CD4-positive, alpha-beta memory T cell (primary cell): ENCODE results near the gene DPF3. TPM values are rescaled to one million over a fixed set of nuclear protein-coding genes. Genes with fewer than 3 reads are reported as not detected.

Source experiments
- CTCF ChIA-PET: fragments of 350-600 bp; sonication (Branson Sonifier 250); formaldehyde crosslinking; loops from one replicate; lab custom pipeline; 2021; ENCODE audit warnings: inconsistent platforms; ENCODE audit not compliant: partially characterized antibody; lab: Charles Lee
- POLR2A ChIA-PET: fragments of 350-600 bp; sonication (Branson Sonifier 250); formaldehyde crosslinking; loops from one replicate; lab custom pipeline; 2021; ENCODE audit not compliant: partially characterized antibody; lab: Charles Lee
- DNase-seq, 5 donors: peaks; one replicate each; pipeline versions ENCODE4 v3.0.0 to v3.0.0-alpha.2; 2020 to 2022; ENCODE audit warnings: mixed read lengths in 1 of 5
- H3K27ac ChIP-seq: one replicate; pipeline ENCODE4 v1.7.0; 2013; ENCODE audit warnings: low read depth, low read length
- H3K27me3 ChIP-seq: 2 replicates; pipeline ENCODE4 v1.7.0; 2013; ENCODE audit warnings: mild to moderate bottlenecking, low read length, moderate library complexity; ENCODE audit not compliant: insufficient read depth
- H3K36me3 ChIP-seq: 2 replicates; pipeline ENCODE4 v1.7.0; 2013; ENCODE audit warnings: mild to moderate bottlenecking, low read length, moderate library complexity; ENCODE audit not compliant: insufficient read depth
- H3K4me1 ChIP-seq: 2 replicates; pipeline ENCODE4 v1.7.0; 2013; ENCODE audit warnings: mild to moderate bottlenecking, low read length, moderate library complexity; ENCODE audit not compliant: insufficient read depth
- H3K4me3 ChIP-seq, 2 donors: one replicate each; pipeline ENCODE4 v1.7.0; 2013; ENCODE audit warnings: low read length in 2 of 2, mild to moderate bottlenecking in 1 of 2
- H3K9me3 ChIP-seq, 2 donors: one replicate each; pipeline ENCODE4 v1.7.0; 2013; ENCODE audit warnings: low read length in 2 of 2, control low read depth in 1 of 2; ENCODE audit not compliant: control insufficient read depth in 1 of 2
- H3K27ac Mint-ChIP-seq, 7 donors: one replicate each; pipeline ENCODE4 v1.8.0; 2020 to 2021; ENCODE audit warnings: mixed read lengths in 7 of 7, mild to moderate bottlenecking in 6 of 7, inconsistent platforms in 3 of 7, moderate library complexity in 3 of 7
- H3K27me3 Mint-ChIP-seq, 2 donors: one replicate each; pipeline ENCODE4 v1.8.0; 2020 to 2021; ENCODE audit warnings: mixed read lengths in 2 of 2
- H3K36me3 Mint-ChIP-seq, 2 donors: one replicate each; pipeline ENCODE4 v1.8.0; 2020 to 2021; ENCODE audit warnings: mixed read lengths in 2 of 2, inconsistent platforms in 1 of 2, mild to moderate bottlenecking in 1 of 2
- H3K4me1 Mint-ChIP-seq, 4 donors: one replicate each; pipeline ENCODE4 v1.8.0; 2020 to 2021; ENCODE audit warnings: mixed read lengths in 4 of 4, mild to moderate bottlenecking in 1 of 4
- H3K4me3 Mint-ChIP-seq, 8 donors: one replicate each; pipeline ENCODE4 v1.8.0; 2020 to 2021; ENCODE audit warnings: mixed read lengths in 8 of 8, mild to moderate bottlenecking in 7 of 8, moderate library complexity in 6 of 8, inconsistent platforms in 3 of 8
- H3K9me3 Mint-ChIP-seq, 8 donors: one replicate each; pipeline ENCODE4 v1.8.0; 2020 to 2021; ENCODE audit warnings: mixed read lengths in 8 of 8, mild to moderate bottlenecking in 5 of 8, inconsistent platforms in 3 of 8, moderate library complexity in 1 of 8
- intact Hi-C: fragments of 100-400 bp; cut with micrococcal nuclease; formaldehyde crosslinking; loops from one replicate; pipeline ENCODE4 v1.15.1; 2023
- polyA plus RNA-seq, 2 donors: library from polyadenylated mRNA; unstranded; fragments of 300-500 nt; fragmentation: Illumina TruSeq; gene quantifications; one replicate each; pipeline ENCODE4 v1.2.3, GENCODE V29; 2021
- total RNA-seq, 2 experiments: library from RNA; stranded (reverse); gene quantifications; one replicate each; pipeline ENCODE4 v1.2.3, GENCODE V29; 2021

DPF3 gene
- total and polyA plus RNA-seq, 4 experiments from 2014 or later, result 0.25 to 0.35 TPM; not detected in 2

- Mint-ChIP-seq H3K4me3 (no peak overlapping the region), H3K27ac (no peak overlapping the region), H3K4me1 (no peaks in the 10 kb centered on the region), H3K9me3 (no peaks in the 10 kb centered on the region), H3K36me3 (no peaks in the 10 kb centered on the region), H3K27me3 (peaks cover 3 to 9% of the 10 kb centered on the region in 2 donors)
- Histone ChIP-seq H3K4me3 (no peak overlapping the region), H3K27me3 (no peaks in the 10 kb centered on the region), H3K9me3 (no peaks in the 10 kb centered on the region), H3K36me3 (no peaks in the 10 kb centered on the region), H3K27ac (no peak overlapping the region), H3K4me1 (no peaks in the 10 kb centered on the region)
- intact Hi-C loops, result no loop called here
- DNase-seq, result no peak
- ChIA-PET CTCF (no interaction called here), POLR2A (no interaction called here)
Observed at GRCh38 chr14:72833174-72833573, 60.7 kb downstream of the DPF3 start.

- Mint-ChIP-seq H3K36me3 (no peaks in the 10 kb centered on the region), H3K27ac (no peak overlapping the region), H3K4me1 (no peaks in the 10 kb centered on the region), H3K4me3 (no peak overlapping the region), H3K27me3 (peaks cover 3 to 9% of the 10 kb centered on the region in 2 donors), H3K9me3 (no peaks in the 10 kb centered on the region)
- Histone ChIP-seq H3K27ac (no peak overlapping the region), H3K4me3 (no peak overlapping the region), H3K4me1 (no peaks in the 10 kb centered on the region), H3K9me3 (no peaks in the 10 kb centered on the region), H3K36me3 (no peaks in the 10 kb centered on the region), H3K27me3 (no peaks in the 10 kb centered on the region)
- no peak for DNase-seq
- CTCF ChIA-PET, result no interaction called here
- intact Hi-C loops, result no loop called here
- POLR2A ChIA-PET, result no interaction called here
Observed at GRCh38 chr14:72830786-72831594, 62.9 kb downstream of the DPF3 start.

GRCh38 chr14:72830356-72830755, 63.5 kb downstream of the DPF3 start:
- Mint-ChIP-seq H3K27ac (peak overlapping the region in 1 of 7 donors; percentile 26), H3K9me3 (no peaks in the 10 kb centered on the region), H3K27me3 (peaks cover 3 to 9% of the 10 kb centered on the region in 2 donors), H3K4me3 (no peak overlapping the region), H3K4me1 (no peaks in the 10 kb centered on the region), H3K36me3 (no peaks in the 10 kb centered on the region)
- DNase-seq, result no peak
- Histone ChIP-seq H3K4me3 (no peak overlapping the region), H3K27me3 (no peaks in the 10 kb centered on the region), H3K36me3 (no peaks in the 10 kb centered on the region), H3K27ac (no peak overlapping the region), H3K4me1 (no peaks in the 10 kb centered on the region), H3K9me3 (no peaks in the 10 kb centered on the region)
- ChIA-PET CTCF (no interaction called here), POLR2A (no interaction called here)
- intact Hi-C loops, result no loop called here

- Mint-ChIP-seq H3K4me3 (no peak overlapping the region), H3K4me1 (no peaks in the 10 kb centered on the region), H3K27me3 (peaks cover 3 to 9% of the 10 kb centered on the region in 2 donors), H3K9me3 (no peaks in the 10 kb centered on the region), H3K36me3 (no peaks in the 10 kb centered on the region), H3K27ac (peak overlapping the region in 1 of 7 donors; percentile 24)
- intact Hi-C loops, result no loop called here
- no peaks in the 10 kb centered on the region for H3K27me3 ChIP-seq
- H3K4me1 ChIP-seq, result no peaks in the 10 kb centered on the region
- POLR2A ChIA-PET, result no interaction called here
- DNase-seq, result no peak
- H3K27ac ChIP-seq, result no peak overlapping the region
- CTCF ChIA-PET, result interaction anchor here (0.6 kb wide), 1 partner anchor 31 kb away, joined by 3 read pairs; no protein-coding TSS in a partner anchor
- no peaks in the 10 kb centered on the region for H3K36me3 ChIP-seq
- no peak overlapping the region for H3K4me3 ChIP-seq
- H3K9me3 ChIP-seq, result no peaks in the 10 kb centered on the region
Observed at GRCh38 chr14:72828604-72829003, 65.3 kb downstream of the DPF3 start.

- no peaks in the 10 kb centered on the region for H3K4me1 Mint-ChIP-seq
- no peak for DNase-seq
- no peaks in the 10 kb centered on the region for H3K9me3 Mint-ChIP-seq
- no peak overlapping the region for H3K4me3 Mint-ChIP-seq
- Histone ChIP-seq H3K4me1 (no peaks in the 10 kb centered on the region), H3K27me3 (no peaks in the 10 kb centered on the region), H3K36me3 (no peaks in the 10 kb centered on the region), H3K4me3 (no peak overlapping the region), H3K27ac (no peak overlapping the region), H3K9me3 (no peaks in the 10 kb centered on the region)
- H3K27me3 Mint-ChIP-seq, result peaks cover 0 to 7% of the 10 kb centered on the region in 2 donors
- CTCF ChIA-PET, result interaction anchor here (0.7 kb wide), 1 partner anchor 37 kb away, joined by 3 read pairs; no protein-coding TSS in a partner anchor
- intact Hi-C loops, result no loop called here
- H3K27ac Mint-ChIP-seq, result peak overlapping the region in 1 of 7 donors; percentile 37
- H3K36me3 Mint-ChIP-seq, result no peaks in the 10 kb centered on the region
- POLR2A ChIA-PET, result no interaction called here
Observed at GRCh38 chr14:72826039-72826438, 67.9 kb downstream of the DPF3 start.

- no peaks in the 10 kb centered on the region for H3K36me3 Mint-ChIP-seq
- H3K27me3 ChIP-seq, result no peaks in the 10 kb centered on the region
- CTCF ChIA-PET, result interaction anchor here (0.7 kb wide), 1 partner anchor 36 kb away, joined by 3 read pairs; no protein-coding TSS in a partner anchor
- no peak for DNase-seq
- H3K4me1 ChIP-seq, result no peaks in the 10 kb centered on the region
- H3K27ac ChIP-seq, result no peak overlapping the region
- POLR2A ChIA-PET, result no interaction called here
- intact Hi-C loops, result no loop called here
- H3K4me1 Mint-ChIP-seq, result no peaks in the 10 kb centered on the region
- no peak overlapping the region for H3K4me3 Mint-ChIP-seq
- no peaks in the 10 kb centered on the region for H3K9me3 ChIP-seq
- no peaks in the 10 kb centered on the region for H3K9me3 Mint-ChIP-seq
- peaks cover 0 to 2% of the 10 kb centered on the region in 2 donors for H3K27me3 Mint-ChIP-seq
- H3K27ac Mint-ChIP-seq, result no peak overlapping the region
- no peaks in the 10 kb centered on the region for H3K36me3 ChIP-seq
- no peak overlapping the region for H3K4me3 ChIP-seq
Observed at GRCh38 chr14:72825486-72825885, 68.4 kb downstream of the DPF3 start.

- no peak for DNase-seq
- Histone ChIP-seq H3K27ac (no peak overlapping the region), H3K27me3 (no peaks in the 10 kb centered on the region), H3K4me3 (no peak overlapping the region), H3K36me3 (no peaks in the 10 kb centered on the region), H3K4me1 (no peaks in the 10 kb centered on the region), H3K9me3 (no peaks in the 10 kb centered on the region)
- no peaks in the 10 kb centered on the region for H3K36me3 Mint-ChIP-seq
- ChIA-PET CTCF (interaction anchor here (0.6 to 1.8 kb wide), 2 partner anchors 8 to 17 kb away, joined by 3 to 5 read pairs; no protein-coding TSS in a partner anchor), POLR2A (no interaction called here)
- no peaks in the 10 kb centered on the region for H3K27me3 Mint-ChIP-seq
- intact Hi-C loops, result no loop called here
- no peak overlapping the region for H3K4me3 Mint-ChIP-seq
- no peaks in the 10 kb centered on the region for H3K4me1 Mint-ChIP-seq
- peaks cover 0 to 8% (median 2%) of the 10 kb centered on the region in 8 donors for H3K9me3 Mint-ChIP-seq
- H3K27ac Mint-ChIP-seq, result no peak overlapping the region
Observed at GRCh38 chr14:72824051-72824450, 69.8 kb downstream of the DPF3 start.
